Lower lobe of right lung (tissue), 2 donors: ENCODE results near the gene ZNF224. TPM values are rescaled to one million over a fixed set of nuclear protein-coding genes. Genes with fewer than 3 reads are reported as not detected.

Experiments used
- ATAC-seq, 2 donors: fragments of 200-7000 bp; cut with Tn5 transposase; one replicate each; pipeline ENCODE4 v1.9.1; 2020 to 2022; ENCODE audit warnings: mild to moderate bottlenecking in 2 of 2, moderate library complexity in 2 of 2
- DNase-seq: peaks from one replicate; pipeline ENCODE4 v3.0.0-alpha.2; 2020
- H3K27ac ChIP-seq: fragments of 200-600 bp; one replicate; pipeline ENCODE4 v1.8.0; 2022
- H3K27me3 ChIP-seq: fragments of 200-600 bp; one replicate; pipeline ENCODE4 v1.8.0; 2022; ENCODE audit warnings: low read depth
- H3K36me3 ChIP-seq: fragments of 200-600 bp; one replicate; pipeline ENCODE4 v1.8.0; 2022; ENCODE audit warnings: mild to moderate bottlenecking
- H3K4me1 ChIP-seq: fragments of 200-600 bp; one replicate; pipeline ENCODE4 v1.8.0; 2022
- H3K4me3 ChIP-seq: fragments of 200-600 bp; one replicate; pipeline ENCODE4 v1.8.0; 2022; ENCODE audit warnings: mild to moderate bottlenecking
- H3K9me3 ChIP-seq: fragments of 200-600 bp; one replicate; pipeline ENCODE4 v1.8.0; 2022
- intact Hi-C: fragments of 100-400 bp; cut with DNase I; formaldehyde crosslinking; loops from one replicate; pipeline ENCODE4 v1.11.0; 2022
- total RNA-seq: library from RNA; stranded (reverse); fragmentation: NEBNext Ultra II Directional; extraction: Animal tissue kit (Norgen Biotek cat#: 25700); gene quantifications from one replicate; pipeline ENCODE4 v1.2.1, GENCODE V29; 2021
- TF ChIP-seq, protein P1 (sequence below): fragments of 200-600 bp; IDR thresholded peaks from one replicate; pipeline ENCODE4 v1.8.0; 2022; ENCODE audit warnings: antibody characterized with exemption, mild to moderate bottlenecking
- donor health status: DM: no; HTN: yes; CAD: no; lungs with severe emphysema.

Gene ZNF224
- total RNA-seq, 1 donor from 2014 or later = 31.6 TPM

DNA sequence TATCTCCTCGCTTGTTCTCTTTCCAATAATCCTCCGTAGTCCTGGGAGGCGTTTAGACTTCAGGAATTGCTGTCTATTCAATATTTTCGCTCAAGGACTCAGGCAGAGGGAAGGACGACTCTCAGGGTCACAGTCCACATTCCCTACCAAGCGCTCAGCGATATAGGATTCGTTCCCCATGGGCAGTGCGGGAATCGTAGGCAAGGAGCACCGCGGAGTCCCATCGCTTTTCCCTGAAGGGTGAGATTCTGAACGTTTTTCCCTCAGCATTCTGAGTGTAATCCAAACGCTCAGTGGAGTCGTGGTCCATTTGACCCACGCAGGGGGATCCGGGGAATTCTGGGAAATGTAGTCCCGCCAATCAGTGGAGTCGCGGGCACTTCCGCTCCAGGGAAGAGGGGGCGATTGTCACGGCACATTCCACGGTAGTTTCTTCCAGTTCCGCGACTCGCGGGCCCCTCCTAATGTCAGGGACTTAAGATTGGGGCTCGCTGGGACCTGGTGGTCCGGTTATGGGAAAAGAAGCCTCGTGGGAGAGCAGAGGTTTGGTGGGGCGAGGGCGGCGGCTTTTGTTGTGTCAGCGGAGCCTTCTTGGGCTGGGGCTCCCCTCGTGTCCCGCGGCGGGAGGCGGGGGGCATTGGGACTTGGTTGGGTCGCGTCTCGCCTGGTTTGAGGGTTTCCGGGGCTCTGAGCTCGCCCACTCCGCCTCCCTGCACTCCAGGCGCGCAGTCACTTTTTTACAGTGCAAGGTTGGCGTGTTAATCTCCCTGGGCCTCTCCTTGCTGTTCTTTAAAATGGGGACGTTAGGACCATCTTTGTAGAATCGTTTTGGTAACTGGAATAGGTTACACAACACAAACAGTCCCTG is 47.3 kb downstream of the ZNF224 start, which contains the start of gene ZNF234:
TSS of gene ZNF234 (plus strand) at position 364 of the 868 bp plus-strand sequence. CDS start 3,079 bp downstream, outside the sequence.
- peaks cover 20% of the 10 kb centered on the region for H3K4me1 ChIP-seq
- H3K4me3 ChIP-seq = peak within 1 kb of the TSS; percentile 92
- ATAC-seq (peak; percentile 97 to 100), DNase-seq (peak; percentile 85)
- peak within 1 kb of the TSS; percentile 79 for H3K27ac ChIP-seq
- H3K36me3 ChIP-seq = peaks cover 22% of the 10 kb centered on the region
- H3K27me3 ChIP-seq = no peaks in the 10 kb centered on the region
- intact Hi-C loops = no loop called here
- no peaks in the 10 kb centered on the region for H3K9me3 ChIP-seq
- TF ChIP-seq, protein P1, sequence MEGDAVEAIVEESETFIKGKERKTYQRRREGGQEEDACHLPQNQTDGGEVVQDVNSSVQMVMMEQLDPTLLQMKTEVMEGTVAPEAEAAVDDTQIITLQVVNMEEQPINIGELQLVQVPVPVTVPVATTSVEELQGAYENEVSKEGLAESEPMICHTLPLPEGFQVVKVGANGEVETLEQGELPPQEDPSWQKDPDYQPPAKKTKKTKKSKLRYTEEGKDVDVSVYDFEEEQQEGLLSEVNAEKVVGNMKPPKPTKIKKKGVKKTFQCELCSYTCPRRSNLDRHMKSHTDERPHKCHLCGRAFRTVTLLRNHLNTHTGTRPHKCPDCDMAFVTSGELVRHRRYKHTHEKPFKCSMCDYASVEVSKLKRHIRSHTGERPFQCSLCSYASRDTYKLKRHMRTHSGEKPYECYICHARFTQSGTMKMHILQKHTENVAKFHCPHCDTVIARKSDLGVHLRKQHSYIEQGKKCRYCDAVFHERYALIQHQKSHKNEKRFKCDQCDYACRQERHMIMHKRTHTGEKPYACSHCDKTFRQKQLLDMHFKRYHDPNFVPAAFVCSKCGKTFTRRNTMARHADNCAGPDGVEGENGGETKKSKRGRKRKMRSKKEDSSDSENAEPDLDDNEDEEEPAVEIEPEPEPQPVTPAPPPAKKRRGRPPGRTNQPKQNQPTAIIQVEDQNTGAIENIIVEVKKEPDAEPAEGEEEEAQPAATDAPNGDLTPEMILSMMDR = no peak

DNA sequence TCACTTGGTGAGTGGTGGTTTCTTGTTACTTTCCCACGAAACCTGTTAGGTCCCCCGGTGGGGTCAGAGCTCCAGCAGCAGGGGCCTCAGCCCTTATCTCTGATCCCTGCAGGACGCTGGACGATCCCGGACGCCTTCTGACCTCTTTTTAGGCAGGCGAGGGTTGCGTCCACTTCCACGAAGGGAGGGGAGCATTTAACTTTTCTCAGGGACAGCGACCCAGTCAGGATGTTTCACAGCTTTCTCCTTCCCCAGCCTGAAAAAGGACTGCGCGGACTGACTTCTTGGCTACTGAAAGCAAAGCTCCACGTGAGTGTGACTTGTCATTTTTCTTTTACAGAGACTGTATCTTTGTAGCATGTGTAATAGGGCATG is 47.9 kb downstream of the ZNF224 start:
- peaks cover 25% of the 10 kb centered on the region for H3K36me3 ChIP-seq
- ATAC-seq (peak; percentile 39 to 49), DNase-seq (no peak)
- intact Hi-C loops = no loop called here
- peak overlapping the region; percentile 92 for H3K4me3 ChIP-seq
- TF ChIP-seq, protein P1 = no peak
- H3K27ac ChIP-seq = peak overlapping the region; percentile 79
- no peaks in the 10 kb centered on the region for H3K27me3 ChIP-seq
- no peaks in the 10 kb centered on the region for H3K9me3 ChIP-seq
- H3K4me1 ChIP-seq = peaks cover 20% of the 10 kb centered on the region

DNA sequence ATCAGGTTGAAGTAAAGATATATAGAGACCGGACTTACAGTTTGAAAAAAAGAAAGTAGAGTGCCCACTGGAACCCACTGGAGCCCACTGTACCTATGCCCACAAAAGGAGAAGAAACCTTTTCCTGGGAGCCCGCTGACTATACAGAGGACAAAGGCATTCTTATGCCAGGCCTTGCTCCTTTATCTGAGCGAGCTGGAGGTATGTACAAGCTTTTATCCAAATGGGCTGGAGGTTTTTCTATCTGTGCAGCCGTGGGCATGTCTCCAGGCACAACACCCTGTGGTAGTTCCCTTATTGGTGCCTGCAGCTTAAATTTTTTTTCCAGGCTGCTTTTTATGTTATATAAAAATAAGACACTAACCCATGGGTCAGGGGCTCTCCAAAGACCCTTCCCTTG is 55.6 kb downstream of the ZNF224 start:
- Histone ChIP-seq H3K4me3 (no peak overlapping the region), H3K4me1 (no peaks in the 10 kb centered on the region), H3K36me3 (peaks cover 86% of the 10 kb centered on the region), H3K27ac (no peak overlapping the region), H3K27me3 (no peaks in the 10 kb centered on the region), H3K9me3 (peaks cover 26% of the 10 kb centered on the region)
- ATAC-seq (no peak), DNase-seq (no peak)
- intact Hi-C loops = no loop called here
- TF ChIP-seq, protein P1 = no peak

DNA sequence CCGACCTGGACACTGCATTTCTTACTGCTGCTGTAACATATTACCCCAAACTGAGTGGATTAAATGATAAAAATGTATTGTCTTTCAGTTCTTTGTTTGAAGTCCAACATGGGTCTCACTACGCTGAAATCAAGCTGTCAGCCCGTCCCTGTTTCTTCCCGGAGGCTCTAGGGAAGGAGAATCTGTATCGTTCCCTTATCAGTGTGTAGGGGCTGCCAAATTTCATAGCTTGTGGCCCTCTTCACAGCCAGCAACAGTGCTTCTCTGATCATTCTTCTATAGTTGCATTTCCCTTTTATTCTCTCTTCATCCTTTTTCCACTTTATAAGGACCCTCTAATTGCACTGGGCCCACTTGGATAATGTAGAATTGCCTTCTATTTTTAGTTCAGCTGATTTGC is 57.3 kb downstream of the ZNF224 start:
- Histone ChIP-seq H3K27me3 (no peaks in the 10 kb centered on the region), H3K27ac (no peak overlapping the region), H3K4me3 (no peak overlapping the region), H3K36me3 (peaks cover 81% of the 10 kb centered on the region), H3K9me3 (peaks cover 43% of the 10 kb centered on the region), H3K4me1 (no peaks in the 10 kb centered on the region)
- DNase-seq = no peak
- intact Hi-C loops = no loop called here
- ATAC-seq = no peak
- TF ChIP-seq, protein P1 = no peak

DNA sequence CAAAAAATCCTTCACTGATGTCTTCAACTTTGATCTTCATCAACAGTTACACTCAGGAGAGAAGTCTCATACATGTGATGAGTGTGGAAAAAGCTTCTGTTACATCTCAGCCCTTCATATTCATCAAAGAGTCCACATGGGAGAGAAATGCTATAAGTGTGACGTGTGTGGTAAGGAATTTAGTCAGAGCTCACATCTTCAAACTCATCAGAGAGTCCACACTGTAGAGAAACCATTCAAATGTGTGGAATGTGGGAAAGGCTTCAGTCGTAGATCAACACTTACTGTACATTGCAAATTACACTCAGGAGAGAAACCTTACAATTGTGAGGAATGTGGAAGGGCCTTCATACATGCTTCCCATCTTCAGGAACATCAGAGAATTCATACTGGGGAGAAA is 62.3 kb downstream of the ZNF224 start:
- peaks cover 43% of the 10 kb centered on the region for H3K36me3 ChIP-seq
- TF ChIP-seq, protein P1 = no peak
- H3K4me3 ChIP-seq = no peak overlapping the region
- peaks cover 88% of the 10 kb centered on the region for H3K9me3 ChIP-seq
- ATAC-seq (no peak), DNase-seq (no peak)
- no peak overlapping the region for H3K27ac ChIP-seq
- intact Hi-C loops = no loop called here
- H3K27me3 ChIP-seq = no peaks in the 10 kb centered on the region
- H3K4me1 ChIP-seq = no peaks in the 10 kb centered on the region

Other genes with a start within 250 kb of the ZNF224 start
- 3.2 TPM for gene ZNF404, start 210.4 kb upstream of the ZNF224 start, total RNA-seq
- gene ZNF45, start 159.1 kb upstream of the ZNF224 start, total RNA-seq = 13.3 TPM
- gene ZNF221, start 143.1 kb upstream of the ZNF224 start, total RNA-seq = 6.2 TPM
- 8.9 TPM for gene ZNF155, start 110.2 kb upstream of the ZNF224 start, total RNA-seq
- gene ZNF230, start 91.4 kb upstream of the ZNF224 start, total RNA-seq = 4.8 TPM
- 3.1 TPM for gene ZNF222, start 69.0 kb upstream of the ZNF224 start, total RNA-seq
- 5.7 TPM for gene ZNF223, start 42.3 kb upstream of the ZNF224 start, total RNA-seq
- 2.4 TPM for gene ZNF284, start 22.2 kb upstream of the ZNF224 start, total RNA-seq
- 6.8 TPM for gene ZNF225, start 19.0 kb downstream of the ZNF224 start, total RNA-seq
- gene ZNF234, start 47.2 kb downstream of the ZNF224 start, total RNA-seq = 16.1 TPM
- 17.7 TPM for gene ZNF226, start 70.7 kb downstream of the ZNF224 start, total RNA-seq
- gene ZNF227, start 118.2 kb downstream of the ZNF224 start, total RNA-seq = 18.2 TPM
- 0.86 TPM for gene ZNF233, start 165.5 kb downstream of the ZNF224 start, total RNA-seq
- gene ZNF235, start 210.7 kb downstream of the ZNF224 start, total RNA-seq = 6.5 TPM